Measurements from ENCODE around the gene C9orf43. TPM values are rescaled to one million over a fixed set of nuclear protein-coding genes. Genes with fewer than 3 reads are reported as not detected.
"Not testable (repeated sequence)": the region's sequence is repeated elsewhere in the genome, so short reads cannot be mapped to it uniquely, and the experiment has no call there.

Gene C9orf43
- polyA plus RNA-seq, 6 donors from 2014 or later = 0.23 to 0.74 (median 0.52) TPM; not detected in 1

DNA sequence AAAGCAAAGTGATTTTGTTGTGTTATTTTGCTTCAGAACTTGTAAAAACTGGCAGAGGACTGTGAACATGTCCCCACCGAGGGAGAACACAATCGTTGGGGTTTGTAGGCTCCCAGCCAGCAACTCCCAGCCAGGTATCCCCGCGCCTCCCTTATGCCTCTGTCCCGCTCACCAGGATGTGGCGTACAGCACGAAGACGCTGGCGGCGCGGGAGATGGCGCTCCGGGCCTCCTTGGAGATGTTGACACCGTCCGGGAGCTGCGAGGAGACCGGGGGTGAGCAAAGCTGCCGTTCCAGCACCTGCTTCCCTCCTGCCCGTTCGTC, 702 bp upstream of the C9orf43 start:
- DNase-seq = no peak
- no peaks in the 10 kb centered on the region for H3K27me3 Mint-ChIP-seq
- H3K36me3 Mint-ChIP-seq = peaks cover 5 to 23% of the 10 kb centered on the region in 2 donors
- no peak for ATAC-seq (ENCODE audit: low read depth in 2 of 2)
- peaks cover 27 to 46% (median 29%) of the 10 kb centered on the region in 3 donors for H3K4me1 Mint-ChIP-seq
- peak overlapping the region; percentile 93 to 100 (median 98) for H3K4me3 Mint-ChIP-seq
- no peaks in the 10 kb centered on the region for H3K9me3 Mint-ChIP-seq
- H3K27ac Mint-ChIP-seq = peak overlapping the region; percentile 97 to 100 (median 99)

DNA sequence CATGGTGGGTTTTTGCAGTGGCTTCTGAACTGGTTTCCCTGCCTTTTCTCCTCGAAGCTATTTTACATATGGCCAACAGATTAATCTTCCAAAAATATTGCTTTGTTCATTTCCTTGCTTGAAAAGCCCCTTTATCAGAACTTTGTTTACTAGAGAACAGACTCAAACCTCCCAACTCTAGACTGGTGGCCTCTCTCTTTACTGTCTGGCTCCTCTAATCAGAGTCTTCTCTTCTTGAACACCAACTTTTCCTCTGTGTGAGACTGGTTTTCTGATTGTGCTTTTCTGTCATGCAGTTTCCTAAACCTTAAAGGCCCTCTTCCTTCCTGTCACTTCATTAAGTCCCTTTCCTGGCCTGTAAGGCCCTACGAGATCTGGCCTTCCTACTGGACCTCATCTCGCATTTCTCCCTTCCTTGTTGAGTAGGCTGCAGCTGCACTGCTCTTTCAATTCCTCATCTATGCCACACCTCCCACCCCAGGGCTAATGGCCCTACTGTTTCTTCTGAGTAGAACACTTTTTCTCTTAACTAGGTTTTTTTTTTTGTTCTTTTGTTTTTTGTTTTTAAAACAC, 5.7 kb downstream of the C9orf43 start:
- Mint-ChIP-seq H3K4me3 (no peak overlapping the region), H3K4me1 (peaks cover 0 to 6% (median 4%) of the 10 kb centered on the region in 3 donors), H3K27me3 (no peaks in the 10 kb centered on the region), H3K9me3 (no peaks in the 10 kb centered on the region), H3K36me3 (no peaks in the 10 kb centered on the region), H3K27ac (no peak overlapping the region)
- DNase-seq = peak; percentile 47
- ATAC-seq (ENCODE audit: low read depth in 2 of 2) = peak; percentile 99 to 100

DNA sequence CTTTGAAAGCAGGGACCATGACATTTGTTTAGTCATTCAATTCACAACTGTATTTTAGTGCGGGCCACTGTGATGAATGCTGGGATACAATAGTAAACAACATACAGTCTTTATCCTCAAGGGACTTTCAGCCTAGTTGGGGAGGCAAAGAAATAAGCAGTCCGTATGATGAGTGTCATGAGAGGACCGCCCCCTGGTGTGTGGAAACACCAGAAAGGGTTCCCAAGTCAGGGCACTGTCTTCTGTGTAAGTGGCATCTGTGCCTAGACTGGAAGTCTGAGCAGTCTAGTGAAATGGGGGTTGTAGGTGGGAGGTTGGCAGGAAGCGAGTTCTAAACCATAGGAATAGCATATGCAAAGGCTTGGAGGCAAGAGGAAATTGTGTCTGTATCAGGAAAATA, 6.8 kb downstream of the C9orf43 start:
- Mint-ChIP-seq H3K9me3 (no peaks in the 10 kb centered on the region), H3K4me3 (no peak overlapping the region)
- ATAC-seq (ENCODE audit: low read depth in 2 of 2) = no peak

DNA sequence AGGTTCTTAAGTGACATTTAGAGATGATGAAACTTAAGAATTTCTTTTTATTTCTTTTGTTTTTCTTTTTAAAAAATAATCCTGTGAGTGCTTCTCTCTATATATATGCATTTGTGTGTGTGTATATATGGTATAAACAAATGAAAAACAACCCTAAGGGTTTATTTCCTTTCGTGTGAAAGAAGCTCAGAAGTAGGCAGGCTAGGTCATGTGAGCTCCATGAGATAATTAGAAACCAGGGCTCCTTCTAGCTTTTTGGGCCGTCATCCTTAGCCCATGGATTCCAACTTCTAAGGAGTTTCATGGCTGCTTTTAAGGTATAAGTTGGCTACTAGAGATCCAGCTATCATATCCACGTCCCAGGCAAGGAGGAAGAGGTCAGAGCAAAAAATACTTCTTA, 11.2 kb downstream of the C9orf43 start:
- Mint-ChIP-seq H3K9me3 (no peaks in the 10 kb centered on the region), H3K4me1 (peaks cover 0 to 4% (median 0%) of the 10 kb centered on the region in 3 donors), H3K36me3 (no peaks in the 10 kb centered on the region), H3K4me3 (no peak overlapping the region), H3K27me3 (peaks cover 13 to 18% (median 13%) of the 10 kb centered on the region in 3 donors), H3K27ac (no peak overlapping the region)
- ATAC-seq (ENCODE audit: low read depth in 2 of 2) (no peak), DNase-seq (no peak)

More for the DNA sequence above, 6.8 kb downstream of the C9orf43 start:
- H3K4me1 Mint-ChIP-seq = peaks cover 0 to 4% (median 0%) of the 10 kb centered on the region in 3 donors
- H3K27me3 Mint-ChIP-seq = peaks cover 0 to 3% (median 0%) of the 10 kb centered on the region in 3 donors
- no peaks in the 10 kb centered on the region for H3K36me3 Mint-ChIP-seq
- no peak overlapping the region for H3K27ac Mint-ChIP-seq
- no peak for DNase-seq

DNA sequence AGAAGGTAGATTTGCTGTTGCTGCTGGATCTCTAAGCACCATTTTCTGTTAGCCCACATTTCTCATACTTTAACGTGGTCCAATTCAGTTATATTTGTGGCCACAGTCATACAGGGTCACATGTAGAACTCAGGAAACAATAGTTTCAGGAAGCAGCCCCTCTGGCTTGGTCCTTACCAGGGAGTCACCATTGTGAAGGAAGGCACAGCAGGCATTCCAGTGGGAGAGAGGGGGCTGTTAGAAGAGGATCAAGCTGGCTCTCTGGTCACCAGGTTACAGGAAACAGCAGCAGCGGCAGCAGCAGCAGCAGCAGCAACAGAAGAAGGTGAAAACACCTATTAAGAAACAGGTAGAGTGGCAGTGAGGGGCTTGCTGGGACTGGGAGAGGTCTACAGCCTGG, 14.5 kb downstream of the C9orf43 start:
- peak overlapping the region in 2 of 6 donors; percentile 7 to 86 for H3K27ac Mint-ChIP-seq
- H3K36me3 Mint-ChIP-seq = no peaks in the 10 kb centered on the region
- H3K27me3 Mint-ChIP-seq = peaks cover 13 to 20% (median 13%) of the 10 kb centered on the region in 3 donors
- no peaks in the 10 kb centered on the region for H3K4me1 Mint-ChIP-seq
- DNase-seq (no peak), ATAC-seq (ENCODE audit: low read depth in 2 of 2) (no peak)
- no peak overlapping the region for H3K4me3 Mint-ChIP-seq
- no peaks in the 10 kb centered on the region for H3K9me3 Mint-ChIP-seq

DNA sequence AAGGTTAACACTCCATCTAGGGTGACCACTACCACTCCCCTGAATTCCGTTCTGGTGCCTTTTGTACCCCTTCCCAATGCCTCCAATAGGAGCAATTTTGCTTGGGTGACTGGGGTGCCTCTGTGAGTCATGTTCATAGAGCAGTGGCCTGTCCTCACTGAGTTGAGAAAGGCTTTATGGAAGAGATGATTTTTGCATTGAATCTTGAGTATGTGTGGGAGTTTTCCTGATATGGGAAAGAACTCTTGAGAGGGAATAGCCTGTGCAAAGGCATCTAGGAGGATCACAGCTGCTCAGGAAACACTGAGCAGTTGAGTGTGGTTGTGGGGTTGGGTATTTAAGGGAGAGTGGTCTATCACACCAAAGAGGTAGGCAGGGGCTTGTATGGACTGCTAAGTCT, 16.2 kb downstream of the C9orf43 start:
- Mint-ChIP-seq H3K4me3 (no peak overlapping the region), H3K27me3 (peaks cover 13 to 20% (median 13%) of the 10 kb centered on the region in 3 donors), H3K4me1 (no peaks in the 10 kb centered on the region)

DNA sequence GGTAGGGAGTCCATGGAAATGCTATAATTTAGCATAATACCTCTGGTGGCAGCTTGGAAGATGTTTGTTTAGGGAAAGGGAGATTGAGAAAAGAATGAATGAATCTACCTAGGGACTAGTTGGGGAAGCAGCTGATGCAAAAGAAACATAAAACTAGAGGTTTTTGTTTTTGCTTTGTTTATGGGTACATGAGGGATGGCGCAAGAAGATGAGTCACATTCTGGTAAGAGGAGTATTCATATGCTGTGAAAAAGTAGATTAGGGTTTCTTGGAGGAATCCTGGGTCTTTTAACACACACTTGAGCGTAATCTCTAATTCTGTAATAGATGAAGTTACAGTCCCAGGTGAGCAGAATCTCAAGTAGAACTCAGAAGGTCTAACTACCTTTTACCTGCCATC, 17.1 kb downstream of the C9orf43 start:
- ATAC-seq (ENCODE audit: low read depth in 2 of 2) = no peak

More for the DNA sequence above, 16.2 kb downstream of the C9orf43 start:
- H3K27ac Mint-ChIP-seq = peak overlapping the region in 1 of 6 donors; percentile 45
- DNase-seq (no peak), ATAC-seq (ENCODE audit: low read depth in 2 of 2) (no peak)
- H3K36me3 Mint-ChIP-seq = no peaks in the 10 kb centered on the region
- H3K9me3 Mint-ChIP-seq = no peaks in the 10 kb centered on the region

DNA sequence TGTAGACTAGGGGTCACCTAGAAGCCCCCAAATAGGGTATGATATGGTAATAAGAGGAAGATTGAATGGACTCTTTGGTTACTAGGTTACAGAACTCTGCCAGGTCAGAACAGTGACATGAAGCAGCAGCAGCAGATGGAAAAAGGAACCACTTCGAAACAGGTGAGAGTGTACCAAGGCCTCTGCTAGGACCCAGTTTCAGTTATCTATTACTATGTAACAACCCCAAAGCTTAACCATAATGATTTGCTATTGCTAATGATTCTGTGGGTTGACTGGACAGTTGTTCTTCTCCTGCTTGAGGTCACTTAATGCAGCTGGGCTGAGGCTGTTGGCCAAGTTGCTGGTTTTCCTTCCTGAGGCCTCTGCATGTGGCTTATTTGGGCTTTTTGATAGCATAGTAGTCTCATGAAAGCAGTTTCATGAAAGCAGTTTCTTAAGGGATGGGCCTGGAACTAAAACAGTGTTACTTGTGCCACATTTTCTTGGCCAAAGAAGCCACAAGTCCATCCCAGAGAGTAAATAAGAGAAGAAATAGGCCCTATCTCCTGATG, 17.6 kb downstream of the C9orf43 start:
- Mint-ChIP-seq H3K9me3 (no peaks in the 10 kb centered on the region), H3K36me3 (no peaks in the 10 kb centered on the region), H3K27me3 (peaks cover 8 to 22% (median 13%) of the 10 kb centered on the region in 3 donors), H3K4me1 (no peaks in the 10 kb centered on the region), H3K27ac (no peak overlapping the region), H3K4me3 (no peak overlapping the region)
- DNase-seq = no peak
- ATAC-seq (ENCODE audit: low read depth in 2 of 2) = no peak

More for the DNA sequence above, 17.1 kb downstream of the C9orf43 start:
- Mint-ChIP-seq H3K36me3 (no peaks in the 10 kb centered on the region), H3K27ac (peak overlapping the region in 1 of 6 donors; percentile 61), H3K4me3 (no peak overlapping the region), H3K27me3 (peaks cover 8 to 20% (median 13%) of the 10 kb centered on the region in 3 donors), H3K9me3 (no peaks in the 10 kb centered on the region), H3K4me1 (no peaks in the 10 kb centered on the region)
- DNase-seq = no peak

DNA sequence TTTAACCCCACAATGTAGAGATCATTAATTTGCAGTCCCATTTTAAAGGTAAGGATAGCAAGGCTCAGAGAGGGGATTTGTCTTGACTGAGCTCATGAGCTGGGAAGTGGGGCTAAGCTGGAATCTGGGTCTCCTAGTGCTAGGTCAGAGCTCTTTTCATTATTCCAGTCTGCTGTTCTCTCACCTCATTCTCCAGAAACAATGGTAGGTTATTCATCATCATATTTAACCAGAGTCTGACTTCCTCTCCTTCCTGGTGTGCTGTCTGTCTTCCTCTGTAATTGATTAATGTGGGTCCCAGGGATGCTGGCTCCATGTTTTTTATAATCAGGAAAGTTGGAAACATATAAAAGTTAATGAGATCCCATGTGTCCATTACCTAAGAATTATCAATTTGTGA, 20.6 kb downstream of the C9orf43 start:
- H3K27ac Mint-ChIP-seq = no peak overlapping the region
- no peaks in the 10 kb centered on the region for H3K36me3 Mint-ChIP-seq
- DNase-seq (no peak), ATAC-seq (ENCODE audit: low read depth in 2 of 2) (no peak)
- H3K4me3 Mint-ChIP-seq = no peak overlapping the region
- peaks cover 0 to 6% (median 0%) of the 10 kb centered on the region in 7 donors for H3K9me3 Mint-ChIP-seq
- H3K27me3 Mint-ChIP-seq = peaks cover 0 to 16% (median 0%) of the 10 kb centered on the region in 3 donors
- peaks cover 0 to 5% (median 0%) of the 10 kb centered on the region in 3 donors for H3K4me1 Mint-ChIP-seq

DNA sequence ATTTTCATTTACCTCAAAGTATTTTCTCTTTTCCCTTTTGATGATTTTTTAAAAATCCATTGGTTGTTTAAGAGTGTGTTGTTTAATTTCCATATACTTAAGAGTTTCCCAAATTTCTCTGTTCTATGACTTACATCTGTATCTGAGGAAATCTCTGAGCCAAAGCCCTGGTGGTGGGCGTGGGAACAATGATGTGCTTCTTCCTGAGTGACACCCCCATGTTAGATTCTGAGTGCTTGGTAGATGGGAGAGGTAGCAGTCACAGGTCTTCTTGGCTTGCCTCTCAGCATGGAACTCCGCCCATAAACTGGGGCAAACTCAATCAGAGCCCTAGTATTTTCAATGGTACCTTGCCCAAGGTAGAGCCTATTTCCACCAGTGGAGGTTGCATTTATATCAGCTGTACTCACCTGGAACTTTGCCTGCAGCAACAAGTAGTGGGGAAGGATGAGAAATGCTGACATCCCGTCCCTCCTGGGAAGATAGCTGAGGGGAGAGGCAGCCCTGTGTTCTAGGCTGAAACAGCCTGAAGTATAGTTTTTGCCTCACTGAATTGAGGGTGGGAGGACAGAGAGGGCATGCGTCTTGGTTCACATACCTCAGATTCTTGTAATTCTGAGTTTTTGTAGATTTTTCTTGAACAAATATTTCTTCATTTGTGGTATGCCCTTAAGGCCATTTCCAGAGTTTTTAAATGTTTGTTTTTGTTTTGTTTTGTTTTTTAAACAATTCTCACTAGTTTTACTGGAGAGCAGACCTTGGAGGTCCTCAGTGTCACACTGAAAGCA, 26.4 kb downstream of the C9orf43 start:
- H3K4me1 Mint-ChIP-seq = peaks cover 0 to 5% (median 0%) of the 10 kb centered on the region in 3 donors
- no peaks in the 10 kb centered on the region for H3K36me3 Mint-ChIP-seq
- peaks cover 0 to 11% (median 0%) of the 10 kb centered on the region in 3 donors for H3K27me3 Mint-ChIP-seq
- peaks cover 0 to 6% (median 0%) of the 10 kb centered on the region in 7 donors for H3K9me3 Mint-ChIP-seq
- DNase-seq = no peak
- no peak for ATAC-seq (ENCODE audit: low read depth in 2 of 2)
- H3K27ac Mint-ChIP-seq = no peak overlapping the region
- H3K4me3 Mint-ChIP-seq = no peak overlapping the region

DNA sequence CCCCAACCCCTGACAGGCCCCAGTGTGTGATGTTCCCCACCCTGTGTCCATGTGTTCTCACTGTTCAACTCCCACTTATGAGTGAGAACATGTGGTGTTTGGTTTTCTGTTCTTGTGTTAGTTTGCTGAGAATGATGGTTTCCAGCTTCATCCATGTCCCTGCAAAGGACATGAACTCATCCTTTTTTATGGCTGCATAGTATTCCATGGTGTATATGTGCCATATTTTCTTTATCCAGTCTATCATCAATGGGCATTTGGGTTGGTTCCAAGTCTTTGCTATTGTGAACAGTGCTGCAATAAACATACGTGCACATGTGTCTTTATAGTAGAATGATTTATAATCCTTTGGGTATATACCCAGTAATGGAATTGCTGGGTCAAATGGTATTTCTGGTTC, 27.2 kb downstream of the C9orf43 start:
- DNase-seq; ATAC-seq (ENCODE audit: low read depth in 2 of 2); H3K9me3 Mint-ChIP-seq; H3K36me3 Mint-ChIP-seq; H3K4me1 Mint-ChIP-seq; H3K27ac Mint-ChIP-seq; H3K4me3 Mint-ChIP-seq: not testable (repeated sequence)
- peaks cover 0 to 11% (median 0%) of the 10 kb centered on the region in 3 donors for H3K27me3 Mint-ChIP-seq

DNA sequence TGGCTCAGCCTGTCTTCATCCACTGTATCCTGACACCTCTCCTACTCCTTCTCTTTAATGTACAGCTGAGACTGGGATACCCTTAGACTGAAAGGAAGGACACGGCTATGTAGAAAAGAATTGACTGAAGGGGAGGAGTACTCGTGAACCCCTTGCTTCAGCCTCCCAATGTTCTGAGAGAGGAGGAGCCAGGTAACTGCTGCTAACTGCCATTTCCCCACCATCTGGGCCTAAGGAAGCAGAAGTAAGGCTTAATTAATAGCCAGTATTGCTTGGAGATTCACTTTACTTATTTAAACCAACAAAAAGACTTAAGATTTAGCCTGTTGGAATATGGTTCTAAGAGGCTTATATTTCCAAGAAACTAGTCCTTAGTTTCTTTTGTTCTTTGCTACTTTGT, 34.2 kb downstream of the C9orf43 start:
- Mint-ChIP-seq H3K27me3 (no peaks in the 10 kb centered on the region), H3K27ac (no peak overlapping the region), H3K9me3 (no peaks in the 10 kb centered on the region), H3K4me1 (no peaks in the 10 kb centered on the region), H3K36me3 (no peaks in the 10 kb centered on the region), H3K4me3 (no peak overlapping the region)
- ATAC-seq (ENCODE audit: low read depth in 2 of 2) = no peak
- DNase-seq = no peak

DNA sequence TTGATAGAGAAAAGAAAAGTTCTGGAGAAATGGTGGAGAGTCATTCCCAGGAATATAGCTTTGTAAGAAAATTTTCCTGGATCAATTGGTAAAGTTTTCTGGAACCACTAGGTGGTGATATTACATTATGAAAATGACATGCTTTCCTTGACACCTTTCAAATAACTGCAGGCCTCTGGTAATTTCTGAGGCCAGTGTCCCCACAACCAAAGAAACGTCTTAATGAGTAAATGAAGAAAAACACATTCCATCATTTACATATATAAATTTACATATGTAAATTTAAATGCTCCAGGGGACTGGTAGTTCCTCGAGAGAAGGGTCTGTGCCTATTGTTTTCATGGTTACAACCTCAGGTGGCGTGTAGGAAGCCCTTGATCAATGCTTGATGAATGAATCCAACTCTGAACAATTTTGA, 35.8 kb downstream of the C9orf43 start:
- Mint-ChIP-seq H3K4me3 (no peak overlapping the region), H3K4me1 (no peaks in the 10 kb centered on the region), H3K27me3 (no peaks in the 10 kb centered on the region), H3K36me3 (no peaks in the 10 kb centered on the region), H3K9me3 (no peaks in the 10 kb centered on the region), H3K27ac (peak overlapping the region in 1 of 6 donors; percentile 63)
- ATAC-seq (ENCODE audit: low read depth in 2 of 2) = peak in 1 of 2 donors; percentile 14
- peak; percentile 29 for DNase-seq

DNA sequence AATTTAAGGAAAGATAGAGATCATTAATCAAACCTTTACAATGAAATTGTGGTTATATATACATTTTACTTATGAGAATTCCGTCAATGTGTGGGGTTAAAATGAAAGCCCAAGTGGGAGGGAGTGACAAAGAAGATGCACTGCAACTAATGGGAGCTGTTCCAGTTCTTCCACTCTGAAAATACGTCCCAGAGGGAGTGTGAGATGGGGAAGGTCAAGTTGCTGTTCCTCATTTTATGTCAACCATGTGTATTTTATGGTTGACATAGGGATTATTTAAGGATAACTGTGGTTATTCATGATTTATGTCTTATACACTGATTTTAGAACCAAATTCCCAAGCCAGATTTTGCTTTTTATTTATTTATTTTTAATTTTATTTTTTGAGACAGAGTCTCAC, 38.8 kb downstream of the C9orf43 start:
- H3K4me1 Mint-ChIP-seq = no peaks in the 10 kb centered on the region
- no peaks in the 10 kb centered on the region for H3K36me3 Mint-ChIP-seq
- no peak overlapping the region for H3K4me3 Mint-ChIP-seq
- no peak overlapping the region for H3K27ac Mint-ChIP-seq
- no peak for DNase-seq
- no peak for ATAC-seq (ENCODE audit: low read depth in 2 of 2)
- H3K9me3 Mint-ChIP-seq = no peaks in the 10 kb centered on the region
- no peaks in the 10 kb centered on the region for H3K27me3 Mint-ChIP-seq
